Gastrocnemius medialis (tissue), 4 donors: ENCODE measurements around the gene ELK4.

Source experiments
- CTCF ChIP-seq, 5 experiments: fragments of 450-650 bp in 3 of 5; fragments of 200-600 bp in 2 of 5; sonication (generic) in 2 of 5; IDR thresholded peaks in 4 of 5; conservative IDR thresholded peaks in 1 of 5; 1 replicate in 4 of 5; 2 replicates in 1 of 5; pipeline ENCODE4 v1.5.1; 2016 to 2019; ENCODE audit warnings: antibody characterized with exemption in 5 of 5, mild to moderate bottlenecking in 3 of 5, moderate library complexity in 3 of 5
- POLR2A ChIP-seq, 2 donors: fragments of 450-650 bp; IDR thresholded peaks; one replicate each; pipeline ENCODE4 v1.6.1; 2017; ENCODE audit warnings: antibody characterized with exemption in 2 of 2, mild to moderate bottlenecking in 2 of 2, moderate library complexity in 2 of 2

- TF ChIP-seq POLR2A (IDR thresholded peaks at IDR 0.05) (no peak), CTCF (IDR thresholded peaks at IDR 0.05 in 4 of 5, conservative IDR thresholded peaks at IDR 0.05 in 1 of 5) (no peak)
These were observed 56.4 kb downstream of the ELK4 start for GRCh38 chr1:205575294-205575885.
